GM12878 (cell line): ENCODE measurements around the gene GPBP1L1. TPM values are rescaled to one million over a fixed set of nuclear protein-coding genes. Genes with fewer than 3 reads are reported as not detected.
A peak's percentile ranks its signal among the peaks of the same experiment; 100 is the strongest.

Source experiments
- EZH2 ChIP-seq: IDR thresholded peaks from 2 replicates; pipeline ENCODE4 v1.6.1; 2012; ENCODE audit warnings: low read depth, mild to moderate bottlenecking, control low read depth, inconsistent platforms, low read length, borderline replicate concordance; ENCODE audit not compliant: control insufficient read depth
- IRF4 ChIP-seq: IDR thresholded peaks from 2 replicates; pipeline ENCODE4 v1.6.1; 2011; ENCODE audit warnings: low read depth, low read length
- MTA3 ChIP-seq: IDR thresholded peaks from 2 replicates; pipeline ENCODE4 v1.6.1; 2012; ENCODE audit warnings: low read length, inconsistent platforms, borderline replicate concordance
- NBN ChIP-seq: fragments of 450-650 bp; IDR thresholded peaks from 2 replicates; pipeline ENCODE4 v1.6.1; 2016
- NFYA ChIP-seq: IDR thresholded peaks from 2 replicates; pipeline ENCODE4 v1.6.1; 2011; ENCODE audit warnings: low read depth, mild to moderate bottlenecking, low read length, improper control_type of control experiment, borderline replicate concordance
- NR2C2 ChIP-seq: IDR thresholded peaks from 2 replicates; pipeline ENCODE4 v1.6.1; 2011; ENCODE audit warnings: borderline replicate concordance, low read depth; ENCODE audit not compliant: control insufficient read depth, insufficient read length
- RELA ChIP-seq: fragments of 450-650 bp; IDR thresholded peaks from 2 replicates; pipeline ENCODE4 v1.8.0; 2014; ENCODE audit warnings: borderline replicate concordance; ENCODE audit not compliant: partially characterized antibody
- RELB ChIP-seq: fragments of 450-650 bp; IDR thresholded peaks from 2 replicates; pipeline ENCODE4 v1.6.1; 2017; ENCODE audit warnings: low read depth, mild to moderate bottlenecking, moderate library complexity
- SIX5 ChIP-seq: IDR thresholded peaks from 2 replicates; pipeline ENCODE4 v1.6.1; 2011; ENCODE audit warnings: mild to moderate bottlenecking, low read depth, low read length, moderate library complexity; ENCODE audit not compliant: severe bottlenecking
- SMC3 ChIP-seq: IDR thresholded peaks from 2 replicates; pipeline ENCODE4 v1.6.1; 2011; ENCODE audit warnings: low read length, improper control_type of control experiment, borderline replicate concordance
- SP1 ChIP-seq: IDR thresholded peaks from one replicate; pipeline ENCODE4 v1.6.1; 2011; ENCODE audit warnings: low read depth, low read length
- SRF ChIP-seq, 2 experiments: IDR thresholded peaks; 2 replicates each; pipeline ENCODE4 v1.6.1; 2011; ENCODE audit warnings: low read depth in 2 of 2, low read length in 2 of 2, mild to moderate bottlenecking in 1 of 2, moderate library complexity in 1 of 2
- STAT3 ChIP-seq: IDR thresholded peaks from 2 replicates; pipeline ENCODE4 v1.6.1; 2011; ENCODE audit warnings: low read depth, low read length, improper control_type of control experiment
- SUZ12 ChIP-seq: fragments of 200-600 bp; sonication (generic); IDR thresholded peaks from one replicate; pipeline ENCODE4 v1.6.1; 2018; ENCODE audit warnings: antibody characterized with exemption, mild to moderate bottlenecking; ENCODE audit not compliant: unreplicated experiment
- TAF1 ChIP-seq: IDR thresholded peaks from 2 replicates; pipeline ENCODE4 v1.6.1; 2011; ENCODE audit warnings: mild to moderate bottlenecking, low read depth, low read length, borderline replicate concordance
- ZBTB11 ChIP-seq: fragments of 450-650 bp; formaldehyde crosslinking; IDR thresholded peaks from 2 replicates; pipeline ENCODE4 v1.5.0; 2022; ENCODE audit warnings: mild to moderate bottlenecking, missing genetic modification characterization
- ZNF687 ChIP-seq: fragments of 450-650 bp; IDR thresholded peaks from 2 replicates; pipeline ENCODE4 v1.6.1; 2017; ENCODE audit warnings: mild to moderate bottlenecking, moderate library complexity
- polyA plus RNA-seq, 11 experiments: library from polyadenylated mRNA; depleted of rRNA in 4 of 11; unstranded in 6 of 11; stranded (reverse) in 5 of 11; fragments of >200 nt; fragmentation: Nextera tagmentation in 4 of 11; fragmentation: Illumina TruSeq in 1 of 11; extraction: Ambion mirVana in 4 of 11; extraction: Trizol in 1 of 11; gene quantifications; 1 replicate in 1 of 11; 2 replicates in 10 of 11; pipeline versions ENCODE4 v1.2.1 to v1.2.3, GENCODE V29; 2011 to 2016; ENCODE audit warnings: inconsistent platforms in 2 of 11, missing spikeins in 2 of 11, low read depth in 1 of 11
- total RNA-seq, 4 experiments: library from RNA; depleted of rRNA in 3 of 4; stranded (reverse); fragments of >200 nt in 3 of 4; fragmentation: Illumina TruSeq in 1 of 4; extraction: Trizol in 1 of 4; gene quantifications; 2 replicates each; pipeline versions ENCODE4 v1.2.1 to v1.2.3, GENCODE V29; 2013 to 2021

Gene GPBP1L1
- total and polyA plus RNA-seq, 10 of the 15 experiments (the other 5 are each of a cell fraction or from before 2014, with no cell fraction given), result 37.3 to 91.6 (median 81.2) TPM

GRCh38 chr1:45687754-45688740 lies 1.7 kb upstream of the GPBP1L1 start, which contains the start of gene TMEM69 (continued):
- TF ChIP-seq ZBTB11 (CRISPR knock-in tag), result peak; percentile 92
- peak; percentile 93; the same call in 1 of the 2 replicates for TF ChIP-seq MTA3
- no peak for TF ChIP-seq NR2C2
- TF ChIP-seq RELB, result peak; percentile 95
- TF ChIP-seq SP1, result peak; percentile 68
- TF ChIP-seq STAT3, result 0 out of 2 replicates have a peak, but pooled peaks have one; percentile 12
- TF ChIP-seq RELA, result peak; percentile 49
- TF ChIP-seq SRF (IDR thresholded peaks at IDR 0.05; ENCODE audit: low read depth in 2 of 2, low read length in 2 of 2), result peak in 1 of 2 experiments; percentile 77; a peak in 2 of 4 replicates
- no peak for TF ChIP-seq EZH2
- TF ChIP-seq ZNF687, result 0 out of 2 replicates have a peak, but pooled peaks have one; percentile 77
- peak; percentile 98 for TF ChIP-seq TAF1
- TF ChIP-seq IRF4, result peak; percentile 80
- TF ChIP-seq SIX5, result peak; percentile 70
- no peak for TF ChIP-seq SUZ12
- no peak for TF ChIP-seq SMC3
- no peak for TF ChIP-seq NFYA
- peak; percentile 91; the same call in 1 of the 2 replicates for TF ChIP-seq NBN
